ENCODE data around the gene CAMK1. TPM values are rescaled to one million over a fixed set of nuclear protein-coding genes. Genes with fewer than 3 reads are reported as not detected.

CAMK1 gene
- polyA plus RNA-seq, 3 donors from 2014 or later, result 15.4 to 29.0 (median 19.2) TPM

DNA sequence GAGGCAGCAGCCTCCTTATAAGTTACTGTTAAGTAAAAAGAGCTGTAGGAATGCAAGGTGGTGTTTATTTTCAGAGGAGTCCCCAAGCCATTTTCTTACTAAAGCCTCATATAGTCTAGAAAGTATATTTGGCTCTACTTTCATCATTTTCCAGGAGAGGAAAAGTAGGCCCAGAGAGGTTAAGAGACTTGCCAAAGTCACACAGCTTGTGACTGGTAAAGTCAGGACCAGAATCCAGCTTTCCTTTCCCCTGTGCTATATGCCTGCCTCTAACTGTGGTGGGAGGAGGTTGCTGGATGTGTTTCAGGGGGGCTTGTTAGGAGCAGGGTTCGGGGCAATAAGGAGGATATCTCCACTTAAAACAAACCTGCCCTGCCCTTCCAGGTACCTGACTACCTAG lies 27.2 kb downstream of the CAMK1 start:
- Mint-ChIP-seq H3K4me1 (peaks cover 11 to 25% of the 10 kb centered on the region in 2 donors), H3K36me3 (peaks cover 17 to 78% (median 35%) of the 10 kb centered on the region in 3 donors), H3K27me3 (ENCODE audit: low read depth in 3 of 3) (peaks cover 0 to 2% (median 2%) of the 10 kb centered on the region in 3 donors), H3K27ac (no peak overlapping the region), H3K9me3 (no peaks in the 10 kb centered on the region), H3K4me3 (no peak overlapping the region)
- DNase-seq, result no peak

DNA sequence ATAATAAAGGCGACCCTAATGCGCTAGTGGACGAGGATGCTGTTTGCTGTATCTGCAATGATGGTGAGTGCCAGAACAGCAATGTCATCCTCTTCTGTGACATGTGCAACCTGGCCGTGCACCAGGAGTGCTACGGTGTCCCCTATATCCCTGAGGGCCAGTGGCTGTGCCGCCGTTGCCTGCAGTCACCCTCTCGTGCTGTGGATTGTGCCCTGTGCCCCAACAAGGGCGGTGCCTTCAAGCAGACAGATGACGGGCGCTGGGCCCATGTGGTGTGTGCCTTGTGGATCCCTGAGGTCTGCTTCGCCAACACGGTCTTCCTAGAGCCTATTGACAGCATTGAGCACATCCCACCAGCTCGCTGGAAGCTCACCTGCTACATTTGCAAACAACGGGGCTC lies 30.6 kb downstream of the CAMK1 start:
- Mint-ChIP-seq H3K4me3 (no peak overlapping the region), H3K4me1 (peaks cover 39 to 58% of the 10 kb centered on the region in 2 donors), H3K9me3 (no peaks in the 10 kb centered on the region), H3K36me3 (peaks cover 22 to 69% (median 34%) of the 10 kb centered on the region in 3 donors), H3K27me3 (ENCODE audit: low read depth in 3 of 3) (peaks cover 0 to 2% (median 2%) of the 10 kb centered on the region in 3 donors), H3K27ac (no peak overlapping the region)
- no peak for DNase-seq

DNA sequence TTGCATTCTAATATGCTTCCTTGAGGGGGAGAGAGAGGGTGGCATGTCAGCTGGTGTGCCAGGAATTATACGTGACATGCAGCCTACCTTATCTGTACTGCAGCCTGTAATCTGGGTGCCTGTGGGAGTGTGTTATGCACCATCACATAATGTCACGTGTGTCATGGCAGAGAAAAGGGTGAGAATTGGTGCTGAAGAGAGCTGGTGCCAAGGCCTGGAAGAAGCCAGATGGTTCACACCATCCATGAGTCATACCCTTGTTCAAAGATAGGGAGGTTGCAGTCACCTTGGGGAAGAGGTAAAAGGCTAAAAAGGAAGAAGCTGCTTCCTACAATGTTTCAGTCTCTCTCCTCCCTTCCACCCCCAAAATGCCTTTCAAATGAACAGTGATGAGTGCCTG lies 32.9 kb downstream of the CAMK1 start:
- peaks cover 28 to 52% (median 36%) of the 10 kb centered on the region in 3 donors for H3K36me3 Mint-ChIP-seq

DNA sequence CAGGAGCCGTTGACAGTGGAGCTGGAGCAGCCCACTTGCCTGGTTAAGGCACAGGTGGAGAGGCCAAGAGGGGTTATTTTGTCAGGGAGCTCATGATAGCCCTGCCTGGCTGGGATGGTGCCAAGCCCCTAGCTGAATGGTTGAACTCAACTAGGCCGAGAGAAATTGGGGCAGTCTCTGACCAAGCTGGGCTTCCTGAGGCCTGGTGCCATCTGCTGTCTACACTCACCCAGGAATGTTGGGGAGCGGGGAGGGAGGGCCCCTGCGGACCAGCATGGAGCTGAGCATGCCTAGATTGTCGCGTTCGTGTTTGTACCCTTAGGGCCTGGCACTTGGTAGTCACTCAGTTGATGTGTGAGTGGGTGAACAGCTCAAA lies 37.0 kb downstream of the CAMK1 start:
- no peaks in the 10 kb centered on the region for H3K9me3 Mint-ChIP-seq
- peaks cover 11 to 24% (median 16%) of the 10 kb centered on the region in 3 donors for H3K36me3 Mint-ChIP-seq
- H3K27me3 Mint-ChIP-seq (ENCODE audit: low read depth in 3 of 3), result peaks cover 13 to 15% (median 15%) of the 10 kb centered on the region in 3 donors
- peaks cover 56 to 75% of the 10 kb centered on the region in 2 donors for H3K4me1 Mint-ChIP-seq
- peak overlapping the region; percentile 91 to 96 (median 92) for H3K27ac Mint-ChIP-seq
- H3K4me3 Mint-ChIP-seq, result peak overlapping the region; percentile 89 to 97 (median 95)
- DNase-seq, result no peak

More for the DNA sequence above, 32.9 kb downstream of the CAMK1 start:
- peak overlapping the region in 4 of 6 donors; percentile 8 to 72 (median 46) for H3K27ac Mint-ChIP-seq
- no peaks in the 10 kb centered on the region for H3K9me3 Mint-ChIP-seq
- no peak for DNase-seq
- peaks cover 59 to 79% of the 10 kb centered on the region in 2 donors for H3K4me1 Mint-ChIP-seq
- H3K27me3 Mint-ChIP-seq (ENCODE audit: low read depth in 3 of 3), result peaks cover 7 to 8% (median 7%) of the 10 kb centered on the region in 3 donors
- H3K4me3 Mint-ChIP-seq, result no peak overlapping the region

DNA sequence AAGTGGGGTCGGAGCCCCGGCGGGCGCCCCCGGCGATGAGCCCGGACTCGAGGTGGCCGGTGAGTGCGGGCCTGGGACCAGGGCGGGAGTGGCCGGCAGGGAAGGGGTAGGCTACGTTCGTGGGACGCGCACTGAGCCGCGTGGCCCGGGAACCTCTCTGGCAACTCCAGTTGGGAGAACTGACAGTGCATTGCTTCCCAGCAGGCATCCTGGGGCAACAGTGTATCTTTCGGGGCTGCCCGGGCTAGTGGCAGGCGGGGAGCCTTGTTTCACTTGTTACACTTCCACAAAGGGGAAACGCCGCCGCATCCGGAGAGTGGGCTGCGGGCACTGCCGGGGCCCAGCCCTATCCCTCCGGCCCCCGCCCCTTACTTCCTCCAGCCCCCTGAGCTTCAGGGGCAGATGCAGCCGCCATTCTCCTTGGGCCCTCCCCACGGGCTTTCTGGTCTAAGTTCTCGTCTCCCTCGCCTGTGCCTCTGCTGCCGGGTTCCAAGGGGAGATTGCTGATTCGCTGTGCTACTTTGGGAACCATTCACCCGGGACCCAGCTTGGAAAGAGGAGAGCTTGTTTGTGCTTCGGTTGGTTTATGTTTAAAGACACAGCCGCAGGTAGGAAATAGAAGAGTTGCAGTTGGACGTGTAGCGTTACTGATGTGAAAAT lies 37.5 kb downstream of the CAMK1 start:
- Mint-ChIP-seq H3K9me3 (no peaks in the 10 kb centered on the region), H3K27me3 (ENCODE audit: low read depth in 3 of 3) (peaks cover 13 to 15% (median 15%) of the 10 kb centered on the region in 3 donors), H3K27ac (peak overlapping the region; percentile 91 to 96 (median 92)), H3K36me3 (peaks cover 11 to 24% (median 16%) of the 10 kb centered on the region in 3 donors), H3K4me1 (peaks cover 55 to 74% of the 10 kb centered on the region in 2 donors), H3K4me3 (peak overlapping the region; percentile 89 to 97 (median 95))
- DNase-seq, result peak; percentile 69 to 73 (median 72)

DNA sequence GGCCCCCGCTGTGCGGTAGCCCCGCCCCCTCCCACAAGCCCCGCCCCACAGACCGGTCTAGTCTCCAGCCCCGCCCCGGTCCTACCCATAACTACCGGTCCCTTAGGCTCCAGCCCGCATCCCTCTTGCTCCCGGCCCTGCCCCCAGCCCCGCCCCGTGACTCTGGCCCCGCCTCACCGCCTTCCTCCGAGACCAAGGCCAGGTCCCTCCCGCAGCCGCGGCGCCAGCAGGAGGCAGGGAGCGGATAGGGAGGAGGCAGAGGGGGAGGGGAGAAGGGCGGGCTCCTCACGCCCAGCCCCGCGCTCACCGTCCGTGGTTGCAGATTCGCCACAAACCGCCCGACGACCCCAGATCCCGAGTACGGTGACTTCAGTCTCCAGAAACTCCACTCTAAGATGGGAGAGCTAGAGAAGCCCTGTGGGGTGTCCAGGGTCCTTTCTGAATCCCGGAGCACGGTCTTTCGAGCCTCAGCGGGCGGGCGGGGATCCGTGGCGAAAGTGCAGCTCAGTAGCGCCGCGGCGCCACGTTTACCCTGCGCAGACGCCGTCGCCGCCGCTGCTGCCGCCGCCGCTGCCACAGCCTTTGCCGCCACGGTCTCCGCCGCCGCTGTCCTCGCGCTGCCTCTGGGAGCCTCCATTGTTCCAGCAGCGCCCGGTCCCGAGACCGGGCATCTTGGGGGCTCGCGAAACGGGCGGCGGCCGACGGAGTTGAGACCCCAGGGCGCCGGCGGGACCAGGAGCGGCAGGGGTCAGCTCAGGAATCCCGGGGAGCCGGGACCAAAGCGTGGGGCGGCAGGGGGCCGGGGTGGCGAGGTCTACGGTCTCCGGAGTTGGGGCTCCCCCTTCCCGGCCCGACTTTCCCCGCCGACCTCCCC lies 38.3 kb downstream of the CAMK1 start, which contains the start of gene BRPF1:
BRPF1 (plus strand) TSS at position 530 of the 874 bp plus-strand sequence. CDS start 2,406 bp downstream, outside the sequence.
- Mint-ChIP-seq H3K27ac (peak within 1 kb of the TSS; percentile 91 to 96 (median 93)), H3K9me3 (no peaks in the 10 kb centered on the region), H3K36me3 (peaks cover 11 to 19% (median 12%) of the 10 kb centered on the region in 3 donors), H3K4me3 (peak within 1 kb of the TSS; percentile 92 to 98 (median 97)), H3K27me3 (ENCODE audit: low read depth in 3 of 3) (peaks cover 13 to 17% (median 15%) of the 10 kb centered on the region in 3 donors), H3K4me1 (peaks cover 56 to 74% of the 10 kb centered on the region in 2 donors)
- DNase-seq, result peak; percentile 95 to 98 (median 96)

DNA sequence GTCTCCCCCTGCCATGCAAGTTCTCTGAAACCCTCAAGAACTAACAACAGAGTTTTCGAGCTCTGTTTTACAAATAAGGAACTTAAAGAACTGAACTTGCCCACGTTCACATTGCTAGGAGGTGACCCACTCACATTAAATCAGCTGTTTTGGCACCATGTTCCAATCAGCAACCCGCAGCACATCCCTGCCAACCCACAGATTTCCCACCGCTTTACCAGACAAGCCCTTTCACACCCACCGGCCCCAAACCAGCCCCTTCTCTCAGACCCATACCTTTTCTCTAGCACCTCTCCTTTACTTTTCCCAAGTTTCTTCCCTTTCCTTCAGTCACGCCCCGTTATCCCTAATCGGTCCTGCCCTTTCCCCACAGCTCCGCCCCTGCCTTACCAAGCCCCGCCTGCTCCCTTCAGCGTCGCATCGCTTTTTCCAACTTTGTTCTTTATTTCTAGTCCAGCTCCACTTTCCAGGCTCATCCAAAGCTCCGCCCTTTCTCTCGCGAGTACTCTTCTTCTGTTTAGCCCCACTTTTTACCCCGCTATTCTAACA lies 39.0 kb downstream of the CAMK1 start:
- H3K36me3 Mint-ChIP-seq, result peaks cover 10 to 15% (median 11%) of the 10 kb centered on the region in 3 donors
- peaks cover 54 to 68% of the 10 kb centered on the region in 2 donors for H3K4me1 Mint-ChIP-seq
- no peaks in the 10 kb centered on the region for H3K9me3 Mint-ChIP-seq
- peak overlapping the region; percentile 92 to 98 (median 95) for H3K4me3 Mint-ChIP-seq
- no peak for DNase-seq
- H3K27me3 Mint-ChIP-seq (ENCODE audit: low read depth in 3 of 3), result peaks cover 13 to 17% (median 15%) of the 10 kb centered on the region in 3 donors
- peak overlapping the region; percentile 76 to 96 (median 92) for H3K27ac Mint-ChIP-seq

DNA sequence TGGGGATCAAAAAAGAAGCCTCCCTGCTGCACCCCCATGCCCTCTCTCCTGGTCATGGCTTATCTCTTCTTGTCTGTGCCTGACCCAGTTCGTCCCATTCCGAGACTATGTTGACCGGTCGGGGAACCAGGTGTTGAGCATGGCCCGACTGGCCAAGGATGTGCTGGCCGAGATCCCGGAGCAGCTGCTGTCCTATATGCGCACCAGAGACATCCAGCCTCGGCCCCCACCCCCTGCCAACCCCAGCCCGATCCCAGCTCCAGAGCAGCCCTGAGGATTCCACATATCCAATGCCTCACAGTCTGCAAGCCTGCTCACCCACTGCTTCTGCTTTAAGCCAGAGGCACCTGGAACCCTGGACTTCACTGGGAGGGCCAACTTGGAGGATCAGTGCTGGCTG lies 40.3 kb downstream of the CAMK1 start:
- Mint-ChIP-seq H3K27ac (no peak overlapping the region), H3K9me3 (no peaks in the 10 kb centered on the region), H3K4me1 (peaks cover 43 to 55% of the 10 kb centered on the region in 2 donors), H3K27me3 (ENCODE audit: low read depth in 3 of 3) (peaks cover 13 to 17% (median 15%) of the 10 kb centered on the region in 3 donors), H3K36me3 (peaks cover 5 to 6% (median 5%) of the 10 kb centered on the region in 3 donors), H3K4me3 (peak overlapping the region in 2 of 5 donors; percentile 59 to 95)
- DNase-seq, result no peak

DNA sequence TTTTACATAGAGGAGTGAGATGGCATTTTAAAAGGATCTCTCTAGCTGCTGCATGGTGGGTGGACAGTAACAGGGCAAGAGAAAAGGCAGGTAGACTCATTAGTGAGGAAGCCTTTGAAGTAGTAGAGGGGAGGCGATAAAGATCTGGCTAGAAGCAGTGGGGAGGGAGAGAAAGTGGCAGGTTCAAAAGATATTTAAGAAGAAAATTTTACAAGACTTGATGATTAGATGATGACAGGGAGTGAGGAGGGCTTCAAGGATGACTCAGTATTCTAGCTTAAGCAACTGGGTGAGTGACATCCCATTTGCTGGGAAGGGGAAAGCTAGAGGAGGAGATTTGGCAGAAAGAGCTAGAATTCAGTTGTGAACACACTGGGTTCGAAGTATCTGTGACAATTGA lies 42.0 kb downstream of the CAMK1 start:
- Mint-ChIP-seq H3K27ac (peak overlapping the region in 4 of 6 donors; percentile 13 to 35 (median 25)), H3K27me3 (ENCODE audit: low read depth in 3 of 3) (peaks cover 12 to 15% (median 14%) of the 10 kb centered on the region in 3 donors), H3K9me3 (no peaks in the 10 kb centered on the region), H3K4me3 (no peak overlapping the region), H3K4me1 (peaks cover 26 to 38% of the 10 kb centered on the region in 2 donors), H3K36me3 (no peaks in the 10 kb centered on the region)
- no peak for DNase-seq

DNA sequence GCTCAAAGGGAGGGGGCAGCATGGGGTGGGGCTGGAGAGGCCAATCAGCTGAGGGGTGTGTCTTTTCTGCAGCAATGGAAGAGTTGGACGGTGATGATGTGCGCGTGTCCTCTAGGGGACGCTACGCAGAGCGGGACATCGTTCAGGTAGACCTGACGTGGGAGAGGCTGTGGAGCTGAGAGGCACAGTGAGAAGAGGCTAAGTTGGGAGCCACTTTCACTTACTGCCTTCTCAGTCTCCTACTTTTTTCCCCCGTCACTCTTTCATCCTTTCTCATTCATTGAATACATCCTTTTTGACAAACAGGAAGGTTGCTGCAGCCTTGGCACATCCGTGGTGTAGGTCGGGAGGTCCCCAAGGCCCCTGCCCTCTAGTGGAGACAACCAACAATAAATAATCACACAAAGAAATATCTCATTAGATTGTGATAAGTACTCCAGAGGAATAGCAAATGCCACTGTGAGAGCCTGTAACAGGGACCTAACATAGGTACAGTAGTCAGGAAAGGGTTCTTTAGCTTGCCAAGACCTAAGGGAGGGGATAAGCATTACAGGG lies 42.6 kb downstream of the CAMK1 start:
- H3K9me3 Mint-ChIP-seq, result no peaks in the 10 kb centered on the region
- DNase-seq, result peak; percentile 50 to 62 (median 59)

DNA sequence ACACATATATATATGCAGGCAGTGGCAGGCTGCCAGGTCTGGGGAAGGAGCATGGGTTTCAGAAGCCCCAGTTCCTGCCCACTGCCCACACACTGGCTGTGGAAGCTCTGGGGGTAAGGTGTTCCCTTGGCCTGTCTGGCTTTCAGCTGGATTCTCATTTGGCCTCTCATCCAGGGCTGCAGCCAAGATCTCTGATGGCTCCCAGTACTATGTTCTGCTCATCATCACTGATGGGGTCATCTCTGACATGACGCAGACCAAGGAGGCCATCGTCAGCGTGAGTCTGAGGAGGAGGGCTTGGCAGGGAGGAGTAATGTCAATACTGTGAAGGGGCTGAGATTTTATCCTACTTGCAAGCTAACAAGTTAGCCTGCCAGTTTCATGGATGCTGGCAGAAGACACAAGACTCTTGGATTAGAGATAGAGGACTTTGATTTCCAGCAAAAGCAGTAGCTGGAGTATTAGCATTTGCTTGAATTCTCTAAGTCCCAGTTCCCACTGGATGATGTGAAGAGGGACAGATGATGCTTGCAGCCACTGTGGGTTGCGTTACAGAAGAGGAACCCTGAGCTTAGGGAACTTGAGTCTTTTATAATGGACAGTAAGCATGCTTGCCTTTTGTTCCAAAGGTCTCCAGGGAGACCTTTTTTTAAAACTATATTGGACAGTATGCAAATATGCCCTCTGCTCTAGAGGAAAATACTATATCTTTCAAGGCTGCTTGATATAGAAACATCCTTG lies 43.8 kb downstream of the CAMK1 start:
- Mint-ChIP-seq H3K36me3 (no peaks in the 10 kb centered on the region), H3K4me3 (no peak overlapping the region)

More for the DNA sequence above, 42.6 kb downstream of the CAMK1 start:
- Mint-ChIP-seq H3K27ac (peak overlapping the region; percentile 20 to 57 (median 32)), H3K4me3 (peak overlapping the region; percentile 66 to 82 (median 79)), H3K36me3 (no peaks in the 10 kb centered on the region), H3K27me3 (ENCODE audit: low read depth in 3 of 3) (peaks cover 9 to 11% (median 10%) of the 10 kb centered on the region in 3 donors), H3K4me1 (peaks cover 20 to 32% of the 10 kb centered on the region in 2 donors)

DNA sequence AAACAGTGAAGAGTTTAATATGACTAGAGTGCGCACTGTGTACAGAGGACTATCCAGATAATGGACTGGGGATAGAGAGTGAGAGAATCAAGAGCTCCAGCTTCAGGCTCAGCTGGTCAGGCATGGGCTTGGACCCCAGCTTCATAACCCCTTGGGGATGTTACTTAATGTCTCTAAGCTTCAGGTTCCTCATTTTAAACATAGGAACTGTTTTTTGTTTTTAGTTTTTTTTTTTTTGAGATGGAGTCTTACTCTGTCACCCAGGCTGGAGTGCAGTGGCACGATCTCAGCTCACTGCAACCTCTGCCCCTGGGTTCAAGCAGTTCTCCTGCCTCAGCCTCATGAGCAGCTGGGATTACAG lies 48.1 kb downstream of the CAMK1 start:
- DNase-seq, result no peak
- H3K4me3 Mint-ChIP-seq, result no peak overlapping the region
- peaks cover 0 to 4% (median 0%) of the 10 kb centered on the region in 3 donors for H3K36me3 Mint-ChIP-seq
- peaks cover 1 to 5% (median 3%) of the 10 kb centered on the region in 3 donors for H3K27me3 Mint-ChIP-seq (ENCODE audit: low read depth in 3 of 3)
- peaks cover 2 to 4% of the 10 kb centered on the region in 2 donors for H3K4me1 Mint-ChIP-seq
- H3K9me3 Mint-ChIP-seq, result no peaks in the 10 kb centered on the region
- H3K27ac Mint-ChIP-seq, result no peak overlapping the region

More for the DNA sequence above, 43.8 kb downstream of the CAMK1 start:
- peaks cover 19 to 30% of the 10 kb centered on the region in 2 donors for H3K4me1 Mint-ChIP-seq
- peaks cover 4 to 6% (median 6%) of the 10 kb centered on the region in 3 donors for H3K27me3 Mint-ChIP-seq (ENCODE audit: low read depth in 3 of 3)
- H3K9me3 Mint-ChIP-seq, result no peaks in the 10 kb centered on the region
- no peak overlapping the region for H3K27ac Mint-ChIP-seq
- DNase-seq, result no peak

Measured in immature natural killer cell (primary cell).